ENCODE measurements around the gene TSPYL6.

DNA sequence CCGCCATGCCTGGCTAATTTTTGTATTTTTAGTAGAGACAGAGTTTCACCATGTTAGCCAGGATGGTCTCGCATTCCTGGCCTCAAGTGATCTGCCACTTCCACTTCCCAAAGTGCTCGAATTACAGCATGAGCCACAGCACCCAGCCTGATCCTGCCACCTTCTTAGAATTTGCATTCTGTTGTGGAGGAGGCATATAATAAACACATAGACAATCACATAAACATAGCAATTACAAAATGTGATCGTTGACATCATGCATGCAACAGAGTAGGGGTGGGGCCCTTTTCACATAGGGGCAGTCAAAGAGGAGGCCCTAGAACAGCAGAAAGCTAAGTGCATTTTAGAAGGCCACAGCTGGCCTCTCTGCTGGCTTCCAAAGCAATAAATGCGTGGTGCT is 39.9 kb upstream of the TSPYL6 start:
- no peak for TF ChIP-seq CTCF (IDR thresholded peaks at IDR 0.05)
- no peak for TF ChIP-seq EP300 (IDR thresholded peaks at IDR 0.05)
- no peak for TF ChIP-seq POLR2A (IDR thresholded peaks at IDR 0.05)
- TF ChIP-seq POLR2AphosphoS5 (IDR thresholded peaks at IDR 0.05), result no peak
